HuH-7 (cell line): Measurements from ENCODE around the gene ANKRD40.
A peak's percentile ranks its signal among the peaks of the same experiment; 100 is the strongest.
"Not testable (repeated sequence)": the region's sequence is repeated elsewhere in the genome, so short reads cannot be mapped to it uniquely, and the experiment has no call there.

Experiments
- DNase-seq: peaks from one replicate; pipeline ENCODE4 v3.0.0; 2011; ENCODE audit warnings: low spot score

ANKRD40 gene

GRCh38 chr17:50710650-50711049 lies 2.9 kb upstream of the ANKRD40 start:
- no peak for DNase-seq

GRCh38 chr17:50710025-50710424 lies 2.3 kb upstream of the ANKRD40 start:
- DNase-seq, result no peak

DNA sequence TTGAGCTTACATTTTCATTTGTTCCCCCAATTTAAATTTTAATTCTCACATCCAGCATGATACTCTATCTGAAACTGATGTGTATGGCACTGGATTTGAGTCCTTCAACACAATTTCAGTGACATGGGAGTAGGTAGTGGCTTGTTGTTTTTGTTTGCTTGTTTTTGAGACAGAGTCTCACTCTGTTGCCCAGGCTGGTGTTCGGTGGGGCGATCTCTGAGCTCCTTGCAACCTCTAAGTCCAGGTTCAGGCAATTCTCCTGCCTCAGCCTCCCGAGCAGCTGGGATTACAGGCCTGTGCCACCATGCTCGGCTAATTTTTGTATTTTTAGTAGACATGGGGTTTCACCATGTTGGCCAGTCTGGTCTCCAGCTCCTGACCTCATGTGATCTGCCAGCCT lies 1.3 kb upstream of the ANKRD40 start:
- DNase-seq, result not testable (repeated sequence)

- no peak for DNase-seq
These were observed 611 bp upstream of the ANKRD40 start for GRCh38 chr17:50708050-50709000.

- no peak for DNase-seq
These were observed 4.6 kb downstream of the ANKRD40 start for GRCh38 chr17:50703162-50703561.

DNA sequence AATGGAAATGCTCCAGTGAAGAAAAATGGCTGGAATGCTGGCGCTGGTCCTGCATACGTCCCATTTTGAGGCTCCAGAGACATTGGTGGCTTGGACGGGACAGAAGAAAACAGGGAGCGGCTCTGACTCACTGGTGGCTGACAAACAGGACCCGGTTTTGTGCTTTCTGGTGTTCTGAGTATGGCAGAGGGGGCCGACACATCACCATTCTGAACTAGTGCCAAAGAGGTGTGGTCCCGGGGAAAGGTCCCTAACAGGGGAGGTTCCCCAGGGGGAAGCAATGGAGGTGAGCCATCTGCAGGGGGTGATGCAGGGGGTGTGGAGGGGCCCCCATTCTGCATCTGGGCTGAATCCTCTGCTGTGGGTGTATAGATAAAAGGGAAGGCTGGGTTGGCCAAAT lies 8.3 kb downstream of the ANKRD40 start:
- DNase-seq, result no peak

GRCh38 chr17:50697663-50698272 lies 9.9 kb downstream of the ANKRD40 start:
- DNase-seq, result no peak

GRCh38 chr17:50697062-50697461 lies 10.7 kb downstream of the ANKRD40 start:
- DNase-seq, result no peak

GRCh38 chr17:50696365-50696879 lies 11.3 kb downstream of the ANKRD40 start:
- DNase-seq, result no peak

- DNase-seq, result no peak
These were observed 14.6 kb downstream of the ANKRD40 start for GRCh38 chr17:50693036-50693682.

DNA sequence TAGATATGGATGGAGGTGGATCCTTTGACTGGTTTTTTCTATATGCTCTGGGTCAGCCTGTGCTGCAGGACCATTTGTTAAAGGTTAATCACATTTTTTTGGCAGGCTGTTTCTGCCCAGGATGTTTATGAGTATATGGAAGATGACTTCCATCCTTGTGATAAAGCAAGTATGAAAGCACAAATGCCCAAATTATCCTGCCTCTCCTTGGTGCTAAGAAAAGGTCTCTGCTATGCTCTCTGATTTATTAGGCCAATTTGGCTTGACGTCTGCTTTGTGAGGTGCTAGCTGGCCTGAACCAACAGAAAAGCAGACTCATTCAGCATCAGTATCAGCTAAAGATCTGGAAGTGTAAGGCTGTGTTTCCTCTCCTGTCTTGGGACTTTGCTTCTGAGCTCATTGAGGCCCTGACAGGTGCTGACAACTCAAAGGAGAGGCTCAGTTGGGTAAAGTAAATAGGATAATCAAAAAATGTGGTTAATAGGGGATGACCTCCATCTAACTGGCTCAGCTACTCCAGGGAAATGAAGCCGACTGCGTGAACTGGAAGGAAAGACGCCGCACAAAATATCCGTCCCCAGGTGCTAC lies 15.2 kb downstream of the ANKRD40 start:
- no peak for DNase-seq

DNA sequence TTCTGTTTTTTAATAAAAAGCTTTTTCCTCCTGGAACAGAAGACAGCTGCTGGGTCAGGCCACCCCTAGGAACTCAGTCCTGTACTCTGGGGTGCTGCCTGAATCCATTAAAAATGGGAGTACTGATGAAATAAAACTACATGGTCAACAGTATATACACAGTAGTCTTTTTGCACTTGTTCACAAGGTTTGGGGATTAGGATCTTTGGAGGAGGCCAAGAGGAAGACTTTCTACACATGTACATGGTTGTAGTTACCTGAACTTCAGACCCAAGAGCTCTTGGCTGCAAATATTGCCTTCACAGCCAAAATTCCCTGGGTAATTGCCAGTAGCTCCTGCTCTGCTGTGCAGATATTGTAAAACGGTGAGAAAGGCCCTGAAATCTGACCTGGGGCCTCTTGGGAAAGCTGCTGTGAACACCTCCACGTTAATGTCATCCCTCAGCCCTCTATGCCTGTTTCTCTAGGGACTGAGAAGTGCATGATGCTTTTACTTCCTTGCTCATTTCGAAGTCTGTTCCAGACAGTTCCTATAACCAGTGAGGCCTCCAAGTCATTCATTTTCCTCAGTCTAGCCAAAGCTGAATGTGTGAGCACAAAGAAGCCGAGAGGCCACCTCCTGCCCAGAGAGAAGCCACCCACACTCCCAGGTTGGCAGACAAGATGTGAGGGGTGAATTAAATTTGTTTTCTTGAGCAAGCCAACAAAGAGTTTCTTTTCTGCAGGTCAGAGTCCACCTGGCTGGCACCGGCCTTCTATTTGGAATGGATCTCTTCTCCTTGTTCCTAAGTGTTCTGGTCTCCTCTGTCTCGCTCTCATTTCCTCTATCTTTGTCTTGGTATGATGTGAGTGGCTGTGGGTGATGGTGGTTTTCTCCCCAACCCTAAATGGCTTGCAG lies 15.9 kb downstream of the ANKRD40 start:
- no peak for DNase-seq

GRCh38 chr17:50690887-50691549 lies 16.7 kb downstream of the ANKRD40 start:
- DNase-seq, result no peak

GRCh38 chr17:50689956-50690886 lies 17.5 kb downstream of the ANKRD40 start:
- DNase-seq, result no peak

GRCh38 chr17:50689251-50689650 lies 18.5 kb downstream of the ANKRD40 start:
- no peak for DNase-seq

DNA sequence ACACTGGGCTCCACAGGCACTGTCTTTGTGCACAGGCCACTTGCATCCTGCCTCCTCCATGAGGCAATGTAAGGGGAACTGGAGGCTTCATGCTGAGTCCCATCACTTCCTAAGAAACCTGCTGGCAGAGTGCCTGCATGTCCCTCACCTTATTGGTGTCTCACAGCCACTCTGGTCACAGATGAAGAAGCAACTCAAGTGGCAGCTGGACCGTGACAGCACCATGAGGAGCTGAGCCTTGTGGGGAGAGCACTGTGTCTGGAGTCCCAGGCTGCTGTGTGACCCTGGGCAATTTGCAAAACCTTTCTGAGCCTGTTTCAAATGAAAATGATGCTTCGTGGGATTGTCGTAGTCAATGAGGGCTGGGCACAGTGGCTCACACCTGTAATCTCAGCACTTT lies 19.5 kb downstream of the ANKRD40 start:
- no peak for DNase-seq

- no peak for DNase-seq
These were observed 20.3 kb downstream of the ANKRD40 start for GRCh38 chr17:50687200-50688066.

- peak; percentile 80 for DNase-seq
These were observed 21.1 kb downstream of the ANKRD40 start for GRCh38 chr17:50686494-50687199.
